Measurements from ENCODE around the gene AGTPBP1.

DNA sequence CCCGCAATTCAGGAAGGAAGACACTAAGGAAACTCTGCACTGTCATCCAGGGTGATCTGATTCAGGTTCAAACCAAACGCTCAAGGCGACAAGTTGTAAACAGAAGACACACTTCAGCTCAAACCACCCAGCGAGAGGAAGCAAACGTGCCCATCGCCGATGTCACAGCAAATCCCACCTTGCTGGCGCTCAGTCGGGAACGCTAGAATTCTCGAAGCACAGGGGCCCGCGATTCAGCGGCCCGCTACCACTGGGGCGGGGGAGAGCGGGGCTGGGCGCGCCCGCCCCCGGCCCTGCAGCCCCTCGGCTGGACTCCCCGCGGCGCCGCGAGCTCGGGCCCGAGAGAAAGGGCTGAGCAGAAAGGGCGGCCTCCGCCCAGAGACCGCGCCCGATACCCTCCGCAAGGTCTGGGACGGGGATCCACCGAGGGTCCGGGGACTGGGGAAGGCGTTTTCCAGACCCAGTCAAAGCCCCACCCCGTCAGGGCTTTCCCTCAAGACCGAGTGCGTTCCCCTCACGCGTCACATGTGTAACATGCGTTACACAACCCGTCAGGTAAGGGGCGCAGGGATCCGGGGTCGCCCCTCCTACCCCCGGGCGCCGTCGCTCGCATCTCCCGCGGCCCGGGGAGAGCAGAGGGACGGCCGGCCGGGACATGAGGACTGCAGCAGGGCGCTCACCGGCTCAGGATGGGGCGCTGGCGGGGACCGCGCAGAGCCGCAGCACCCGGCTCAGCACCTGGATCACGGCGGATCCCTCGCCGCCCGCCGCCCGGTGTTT, 469 bp downstream of the AGTPBP1 start:
- TF ChIP-seq, protein P1, sequence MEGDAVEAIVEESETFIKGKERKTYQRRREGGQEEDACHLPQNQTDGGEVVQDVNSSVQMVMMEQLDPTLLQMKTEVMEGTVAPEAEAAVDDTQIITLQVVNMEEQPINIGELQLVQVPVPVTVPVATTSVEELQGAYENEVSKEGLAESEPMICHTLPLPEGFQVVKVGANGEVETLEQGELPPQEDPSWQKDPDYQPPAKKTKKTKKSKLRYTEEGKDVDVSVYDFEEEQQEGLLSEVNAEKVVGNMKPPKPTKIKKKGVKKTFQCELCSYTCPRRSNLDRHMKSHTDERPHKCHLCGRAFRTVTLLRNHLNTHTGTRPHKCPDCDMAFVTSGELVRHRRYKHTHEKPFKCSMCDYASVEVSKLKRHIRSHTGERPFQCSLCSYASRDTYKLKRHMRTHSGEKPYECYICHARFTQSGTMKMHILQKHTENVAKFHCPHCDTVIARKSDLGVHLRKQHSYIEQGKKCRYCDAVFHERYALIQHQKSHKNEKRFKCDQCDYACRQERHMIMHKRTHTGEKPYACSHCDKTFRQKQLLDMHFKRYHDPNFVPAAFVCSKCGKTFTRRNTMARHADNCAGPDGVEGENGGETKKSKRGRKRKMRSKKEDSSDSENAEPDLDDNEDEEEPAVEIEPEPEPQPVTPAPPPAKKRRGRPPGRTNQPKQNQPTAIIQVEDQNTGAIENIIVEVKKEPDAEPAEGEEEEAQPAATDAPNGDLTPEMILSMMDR (IDR thresholded peaks at IDR 0.05) = no peak
- no peak for TF ChIP-seq POLR2A (IDR thresholded peaks at IDR 0.05)
